ENCODE data around the gene PRKCSH.

The PRKCSH gene

GRCh38 chr19:11479090-11479897, 43.9 kb downstream of the PRKCSH start:
- peak; percentile 19 for DNase-seq

- no peak for DNase-seq
Observed at GRCh38 chr19:11479898-11480714, 44.7 kb downstream of the PRKCSH start.

GRCh38 chr19:11480715-11481533, 45.5 kb downstream of the PRKCSH start, which contains the start of gene ELAVL3:
Gene ELAVL3 (minus strand): TSS chr19:11481046. CDS start chr19:11480608, 438 bp downstream.
- no peak for DNase-seq

GRCh38 chr19:11481534-11482383, 46.3 kb downstream of the PRKCSH start:
- peak; percentile 77 for DNase-seq

GRCh38 chr19:11482384-11483050, 47.1 kb downstream of the PRKCSH start:
- DNase-seq, result peak; percentile 88

- no peak for DNase-seq
Observed at GRCh38 chr19:11483366-11484111, 48.1 kb downstream of the PRKCSH start.

GRCh38 chr19:11485245-11485837, 49.9 kb downstream of the PRKCSH start:
- no peak for DNase-seq

- no peak for DNase-seq
Observed at GRCh38 chr19:11486661-11487503, 51.4 kb downstream of the PRKCSH start.

GRCh38 chr19:11489378-11489777, 53.9 kb downstream of the PRKCSH start:
- no peak for DNase-seq

GRCh38 chr19:11494634-11495285, 59.3 kb downstream of the PRKCSH start:
- no peak for DNase-seq

GRCh38 chr19:11495481-11495880, 60.0 kb downstream of the PRKCSH start:
- DNase-seq, result no peak

- DNase-seq, result no peak
Observed at GRCh38 chr19:11495885-11496284, 60.5 kb downstream of the PRKCSH start.

GRCh38 chr19:11496391-11497163, 61.1 kb downstream of the PRKCSH start:
- DNase-seq, result peak; percentile 71

- DNase-seq, result no peak
Observed at GRCh38 chr19:11499220-11499726, 63.8 kb downstream of the PRKCSH start.

GRCh38 chr19:11499890-11500420, 64.5 kb downstream of the PRKCSH start:
- no peak for DNase-seq

Data from stimulated activated CD4-positive, alpha-beta T cell treated with anti-CD3 and anti-CD28 coated beads, Interleukin-4, amount 100 ng/mL, for 1 hour (primary cell).